OCI-LY1 (cell line): ENCODE results near the gene RPE65.
"Not testable (repeated sequence)": the region's sequence is repeated elsewhere in the genome, so short reads cannot be mapped to it uniquely, and the experiment has no call there.

Experiments
- H2AFZ ChIP-seq: fragments of 200-600 bp; sonication (generic), shearing (Covaris generic); 2 replicates; pipeline ENCODE4 v1.6.0; 2014; ENCODE audit warnings: antibody characterized with exemption, mild to moderate bottlenecking, low read length
- H3F3A ChIP-seq: fragments of 200-600 bp; sonication (generic), shearing (Covaris generic); 2 replicates; pipeline ENCODE4 v1.6.0; 2014; ENCODE audit warnings: mild to moderate bottlenecking, antibody characterized with exemption, low read length, moderate library complexity; ENCODE audit not compliant: insufficient read depth
- H3K27ac ChIP-seq: fragments of 200-600 bp; sonication (generic); 2 replicates; pipeline ENCODE4 v1.5.1; 2014; ENCODE audit warnings: low read length, mixed run types, mild to moderate bottlenecking, low read depth; ENCODE audit not compliant: poor library complexity, severe bottlenecking
- H3K27me3 ChIP-seq: fragments of 200-600 bp; sonication (generic); 2 replicates; pipeline ENCODE4 v1.6.0; 2014; ENCODE audit warnings: antibody characterized with exemption, mild to moderate bottlenecking, low read length, moderate library complexity; ENCODE audit not compliant: insufficient read depth
- H3K36me3 ChIP-seq: fragments of 200-600 bp; sonication (generic); 2 replicates; pipeline ENCODE4 v1.6.1; 2014; ENCODE audit warnings: mild to moderate bottlenecking, antibody characterized with exemption, low read length, moderate library complexity, mixed read lengths; ENCODE audit not compliant: insufficient read depth
- H3K4me1 ChIP-seq: fragments of 200-600 bp; sonication (generic); 2 replicates; pipeline ENCODE4 v1.5.1; 2014; ENCODE audit warnings: mild to moderate bottlenecking, low read length, moderate library complexity; ENCODE audit not compliant: insufficient read depth, severe bottlenecking
- H3K4me2 ChIP-seq: fragments of 200-600 bp; sonication (generic), shearing (Covaris generic); 2 replicates; pipeline ENCODE4 v1.6.1; 2014; ENCODE audit warnings: low read length
- H3K4me3 ChIP-seq: fragments of 200-600 bp; sonication (generic); 2 replicates; pipeline ENCODE4 v1.5.1; 2014; ENCODE audit warnings: low read length, low read depth, mild to moderate bottlenecking, mixed read lengths; ENCODE audit not compliant: poor library complexity, severe bottlenecking
- H3K79me2 ChIP-seq: fragments of 200-600 bp; shearing (Covaris generic); 2 replicates; pipeline ENCODE4 v1.6.1; 2016; ENCODE audit warnings: mixed run types, low read length, mixed read lengths; ENCODE audit not compliant: insufficient read depth
- H3K9ac ChIP-seq: fragments of 200-600 bp; sonication (generic), shearing (Covaris generic); 2 replicates; pipeline ENCODE4 v1.6.1; 2014; ENCODE audit warnings: mild to moderate bottlenecking, low read length, mixed read lengths
- H3K9me2 ChIP-seq: fragments of 200-600 bp; sonication (generic), shearing (Covaris generic); 2 replicates; pipeline ENCODE4 v1.6.1; 2014; ENCODE audit warnings: low read depth, mild to moderate bottlenecking, low read length, mixed read lengths
- H3K9me3 ChIP-seq: fragments of 200-600 bp; shearing (Covaris generic); 2 replicates; pipeline ENCODE4 v1.6.1; 2014; ENCODE audit warnings: low read length, mixed read lengths
- H4K20me1 ChIP-seq: fragments of 200-600 bp; sonication (generic), shearing (Covaris generic); 2 replicates; pipeline ENCODE4 v1.6.0; 2016; ENCODE audit warnings: mild to moderate bottlenecking, low read length; ENCODE audit not compliant: insufficient read depth
- EZH2 ChIP-seq: fragments of 200-600 bp; sonication (generic), shearing (Covaris generic); IDR thresholded peaks from 2 replicates; pipeline ENCODE4 v1.8.0; 2017; ENCODE audit warnings: borderline replicate concordance, mixed run types, mild to moderate bottlenecking, antibody characterized with exemption, low read length, moderate library complexity, mixed read lengths
- TF ChIP-seq, protein P1 (sequence below): fragments of 200-600 bp; sonication (generic), shearing (Covaris generic); IDR thresholded peaks from 2 replicates; pipeline ENCODE4 v1.5.1; 2017; ENCODE audit warnings: mild to moderate bottlenecking, antibody characterized with exemption, low read length, moderate library complexity, mixed read lengths

Gene RPE65

DNA sequence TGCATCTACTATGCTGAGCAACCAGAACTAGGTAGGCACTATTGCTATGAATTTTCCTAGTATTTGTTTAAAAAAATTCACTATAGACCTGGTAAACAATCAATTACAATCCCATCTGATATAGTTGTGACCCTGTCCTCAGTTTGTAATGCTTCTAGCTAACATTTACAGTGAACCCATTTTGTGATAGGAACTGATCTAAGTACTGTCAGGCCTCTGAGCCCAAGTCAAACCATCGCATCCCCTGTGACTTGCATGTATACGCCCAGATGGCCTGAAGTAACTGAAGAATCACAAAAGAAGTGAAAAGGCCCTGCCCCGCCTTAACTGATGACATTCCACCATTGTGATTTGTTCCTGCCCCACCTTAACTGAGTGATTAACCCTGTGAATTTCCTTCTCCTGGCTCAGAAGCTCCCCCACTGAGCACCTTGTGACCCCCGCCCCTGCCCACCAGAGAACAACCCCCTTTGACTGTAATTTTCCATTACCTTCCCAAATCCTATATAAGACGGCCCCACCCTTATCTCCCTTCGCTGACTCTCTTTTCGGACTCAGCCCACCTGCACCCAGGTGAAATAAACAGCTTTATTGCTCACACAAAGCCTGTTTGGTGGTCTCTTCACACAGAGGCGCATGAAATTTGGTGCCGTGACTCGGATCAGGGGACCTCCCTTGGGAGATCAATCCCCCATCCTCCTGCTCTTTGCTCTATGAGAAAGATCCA, 63.8 kb downstream of the RPE65 start:
- H3K9ac ChIP-seq, H3K4me3 ChIP-seq, H2AFZ ChIP-seq, H3K27me3 ChIP-seq, H3F3A ChIP-seq, H3K9me2 ChIP-seq, H3K27ac ChIP-seq, H3K79me2 ChIP-seq, H3K36me3 ChIP-seq, H3K4me1 ChIP-seq, H4K20me1 ChIP-seq, H3K4me2 ChIP-seq, H3K9me3 ChIP-seq: not testable (repeated sequence)

DNA sequence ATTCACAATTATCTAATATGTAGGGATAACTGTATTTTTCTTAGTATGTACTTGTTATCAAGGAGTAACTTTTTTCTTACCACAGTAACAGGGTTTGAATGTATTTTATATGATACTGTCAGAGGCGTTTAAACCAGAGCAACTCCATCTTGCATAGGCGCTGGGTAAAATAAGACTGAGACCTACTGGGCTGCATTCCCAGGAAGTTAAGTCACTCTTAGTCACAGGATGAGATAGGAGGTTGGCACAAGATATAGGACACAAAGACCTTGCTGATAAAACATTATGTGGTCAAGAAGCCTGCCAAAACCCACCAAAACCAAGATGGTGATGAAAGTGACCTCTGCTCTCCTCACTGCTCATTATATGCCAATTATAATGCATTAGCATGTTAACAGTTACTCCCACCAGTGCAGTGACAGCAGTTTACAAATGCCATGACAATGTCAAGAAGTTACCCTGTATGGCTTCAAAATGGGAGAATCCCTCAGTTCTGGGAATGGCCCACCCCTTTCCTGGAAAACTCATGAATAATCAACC, 64.8 kb downstream of the RPE65 start:
- H3K27ac ChIP-seq = no peak overlapping the region
- no peaks in the 10 kb centered on the region for H3K36me3 ChIP-seq
- no peak overlapping the region for H2AFZ ChIP-seq
- H3K4me2 ChIP-seq = no peak overlapping the region
- H3K79me2 ChIP-seq = no peaks in the 10 kb centered on the region
- no peaks in the 10 kb centered on the region for H3K9me3 ChIP-seq
- no peaks in the 10 kb centered on the region for H3K27me3 ChIP-seq
- H4K20me1 ChIP-seq = no peaks in the 10 kb centered on the region
- H3K4me1 ChIP-seq = no peaks in the 10 kb centered on the region
- H3F3A ChIP-seq = no peaks in the 10 kb centered on the region
- no peak overlapping the region for H3K4me3 ChIP-seq
- H3K9ac ChIP-seq = no peak overlapping the region
- H3K9me2 ChIP-seq = no peaks in the 10 kb centered on the region
- no peak for TF ChIP-seq EZH2
- TF ChIP-seq, protein P1, sequence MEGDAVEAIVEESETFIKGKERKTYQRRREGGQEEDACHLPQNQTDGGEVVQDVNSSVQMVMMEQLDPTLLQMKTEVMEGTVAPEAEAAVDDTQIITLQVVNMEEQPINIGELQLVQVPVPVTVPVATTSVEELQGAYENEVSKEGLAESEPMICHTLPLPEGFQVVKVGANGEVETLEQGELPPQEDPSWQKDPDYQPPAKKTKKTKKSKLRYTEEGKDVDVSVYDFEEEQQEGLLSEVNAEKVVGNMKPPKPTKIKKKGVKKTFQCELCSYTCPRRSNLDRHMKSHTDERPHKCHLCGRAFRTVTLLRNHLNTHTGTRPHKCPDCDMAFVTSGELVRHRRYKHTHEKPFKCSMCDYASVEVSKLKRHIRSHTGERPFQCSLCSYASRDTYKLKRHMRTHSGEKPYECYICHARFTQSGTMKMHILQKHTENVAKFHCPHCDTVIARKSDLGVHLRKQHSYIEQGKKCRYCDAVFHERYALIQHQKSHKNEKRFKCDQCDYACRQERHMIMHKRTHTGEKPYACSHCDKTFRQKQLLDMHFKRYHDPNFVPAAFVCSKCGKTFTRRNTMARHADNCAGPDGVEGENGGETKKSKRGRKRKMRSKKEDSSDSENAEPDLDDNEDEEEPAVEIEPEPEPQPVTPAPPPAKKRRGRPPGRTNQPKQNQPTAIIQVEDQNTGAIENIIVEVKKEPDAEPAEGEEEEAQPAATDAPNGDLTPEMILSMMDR = no peak

DNA sequence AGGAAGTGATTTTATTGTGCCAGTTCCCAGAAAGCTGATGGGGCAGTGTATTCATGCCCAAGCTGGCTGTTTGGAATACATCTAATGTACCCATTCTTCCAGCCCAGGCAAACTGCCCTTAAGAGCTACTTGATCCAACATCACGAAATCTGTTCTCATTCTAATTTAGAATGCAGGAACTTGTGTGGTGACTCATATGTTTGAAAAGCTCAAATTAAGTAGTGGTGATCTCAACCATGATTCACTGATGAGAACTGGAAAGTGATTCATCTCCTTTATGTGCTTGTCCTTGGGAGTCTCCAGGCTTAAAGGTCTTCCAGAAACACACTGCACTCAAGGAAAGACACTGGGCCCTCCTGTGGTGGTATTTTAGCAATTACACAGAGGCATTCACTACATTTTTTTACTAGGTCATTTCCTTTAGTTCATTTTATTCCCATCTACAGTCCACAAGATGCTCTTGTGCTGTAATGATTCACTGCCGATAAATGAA, 65.4 kb downstream of the RPE65 start:
- H3K4me3 ChIP-seq = no peak overlapping the region
- H3K36me3 ChIP-seq = no peaks in the 10 kb centered on the region
- H3K9me3 ChIP-seq = no peaks in the 10 kb centered on the region
- H3K4me1 ChIP-seq = no peaks in the 10 kb centered on the region
- H2AFZ ChIP-seq = no peak overlapping the region
- H3K4me2 ChIP-seq = no peak overlapping the region
- no peak overlapping the region for H3K9ac ChIP-seq
- H4K20me1 ChIP-seq = no peaks in the 10 kb centered on the region
- no peaks in the 10 kb centered on the region for H3F3A ChIP-seq
- no peak overlapping the region for H3K27ac ChIP-seq
- no peak for TF ChIP-seq EZH2
- TF ChIP-seq, protein P1 = no peak
- H3K27me3 ChIP-seq = no peaks in the 10 kb centered on the region
- no peaks in the 10 kb centered on the region for H3K9me2 ChIP-seq
- H3K79me2 ChIP-seq = no peaks in the 10 kb centered on the region

DNA sequence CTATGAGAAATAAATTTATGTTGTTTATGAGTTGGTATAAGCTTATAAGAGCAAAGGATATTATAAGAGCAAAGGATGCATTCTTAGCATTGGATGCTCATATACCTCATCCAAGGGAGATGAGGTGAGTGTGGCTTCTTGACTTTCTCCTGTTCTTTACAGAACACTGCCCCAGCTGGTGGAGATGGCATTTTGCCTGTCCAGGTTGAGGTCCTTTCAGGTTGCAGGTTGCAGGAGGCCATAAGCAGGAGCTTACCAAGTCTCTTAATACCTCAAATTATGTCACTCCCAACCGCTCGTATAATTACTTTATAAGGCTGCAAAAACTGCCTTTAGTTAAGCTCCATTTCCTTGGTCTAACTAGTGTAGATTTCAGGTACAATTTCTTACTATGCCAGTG, 66.7 kb downstream of the RPE65 start:
- TF ChIP-seq EZH2 = no peak
- TF ChIP-seq, protein P1 = no peak
- Histone ChIP-seq H3K9me2 (no peaks in the 10 kb centered on the region), H3K4me2 (no peak overlapping the region)

More for the DNA sequence above, 66.7 kb downstream of the RPE65 start:
- H3K27me3 ChIP-seq = no peaks in the 10 kb centered on the region
- H3K9ac ChIP-seq = no peak overlapping the region
- no peak overlapping the region for H3K4me3 ChIP-seq
- no peaks in the 10 kb centered on the region for H3K4me1 ChIP-seq
- H3K9me3 ChIP-seq = no peaks in the 10 kb centered on the region
- H3F3A ChIP-seq = no peaks in the 10 kb centered on the region
- H2AFZ ChIP-seq = no peak overlapping the region
- H3K27ac ChIP-seq = no peak overlapping the region
- no peaks in the 10 kb centered on the region for H3K79me2 ChIP-seq
- H3K36me3 ChIP-seq = no peaks in the 10 kb centered on the region
- H4K20me1 ChIP-seq = no peaks in the 10 kb centered on the region
